Parathyroid adenoma (tissue), 2 donors: ENCODE measurements around the gene PTPRF.
A peak's percentile ranks its signal among the peaks of the same experiment; 100 is the strongest.

Source experiments
- H2AFZ ChIP-seq: fragments of 300-600 bp; sonication (generic); one replicate; pipeline ENCODE4 v1.7.0; 2017; ENCODE audit warnings: antibody characterized with exemption, mild to moderate bottlenecking
- H3K27ac ChIP-seq: fragments of 300-600 bp; sonication (generic); one replicate; pipeline ENCODE4 v1.7.0; 2017
- H3K27me3 ChIP-seq: fragments of 300-600 bp; sonication (generic); one replicate; pipeline ENCODE4 v1.7.0; 2017; ENCODE audit warnings: low read length; ENCODE audit not compliant: control insufficient read depth, insufficient read depth
- H3K36me3 ChIP-seq: fragments of 300-600 bp; sonication (generic); one replicate; pipeline ENCODE4 v1.7.0; 2017; ENCODE audit warnings: low read length; ENCODE audit not compliant: control insufficient read depth, insufficient read depth
- H3K4me1 ChIP-seq: fragments of 300-600 bp; sonication (generic); one replicate; pipeline ENCODE4 v1.7.0; 2017; ENCODE audit warnings: control low read depth
- H3K4me2 ChIP-seq: fragments of 300-600 bp; sonication (generic); one replicate; pipeline ENCODE4 v1.7.0; 2017; ENCODE audit warnings: low read length
- H3K4me3 ChIP-seq: fragments of 300-600 bp; sonication (generic); one replicate; pipeline ENCODE4 v1.7.0; 2017; ENCODE audit warnings: low read depth, low read length
- H3K79me2 ChIP-seq: fragments of 300-600 bp; sonication (generic); one replicate; pipeline ENCODE4 v1.7.0; 2017; ENCODE audit warnings: control low read depth
- H3K9ac ChIP-seq: fragments of 300-600 bp; sonication (generic); one replicate; pipeline ENCODE4 v1.7.0; 2017; ENCODE audit warnings: mild to moderate bottlenecking
- H3K9me3 ChIP-seq: fragments of 300-600 bp; sonication (generic); one replicate; pipeline ENCODE4 v1.7.0; 2017; ENCODE audit warnings: low read length; ENCODE audit not compliant: control insufficient read depth
- CTCF ChIP-seq: fragments of 300-600 bp; sonication (generic); IDR thresholded peaks from one replicate; pipeline ENCODE4 v1.7.0; 2017; ENCODE audit warnings: antibody characterized with exemption, mild to moderate bottlenecking
- donor health status: primary hyperparathyroidism.

PTPRF gene

GRCh38 chr1:43565600-43566360 is 35.1 kb downstream of the PTPRF start:
- Histone ChIP-seq H3K4me3 (peak overlapping the region; percentile 65), H3K4me2 (peak overlapping the region; percentile 97), H3K27me3 (no peaks in the 10 kb centered on the region), H3K4me1 (peaks cover 16% of the 10 kb centered on the region), H2AFZ (peak overlapping the region; percentile 54), H3K9me3 (no peaks in the 10 kb centered on the region), H3K36me3 (no peaks in the 10 kb centered on the region), H3K9ac (no peak overlapping the region), H3K27ac (no peak overlapping the region), H3K79me2 (no peaks in the 10 kb centered on the region)
- TF ChIP-seq CTCF, result no peak

- peaks cover 16% of the 10 kb centered on the region for H3K4me1 ChIP-seq
Observed at GRCh38 chr1:43566382-43567044, 35.8 kb downstream of the PTPRF start.

GRCh38 chr1:43569175-43569574 is 38.5 kb downstream of the PTPRF start:
- no peak for TF ChIP-seq CTCF
- Histone ChIP-seq H3K27me3 (no peaks in the 10 kb centered on the region), H3K79me2 (no peaks in the 10 kb centered on the region), H3K4me2 (no peak overlapping the region), H3K9ac (no peak overlapping the region), H2AFZ (no peak overlapping the region), H3K36me3 (no peaks in the 10 kb centered on the region), H3K27ac (no peak overlapping the region), H3K4me1 (peaks cover 16% of the 10 kb centered on the region), H3K9me3 (no peaks in the 10 kb centered on the region), H3K4me3 (no peak overlapping the region)

More at GRCh38 chr1:43566382-43567044, 35.8 kb downstream of the PTPRF start:
- TF ChIP-seq CTCF, result no peak
- H3K9ac ChIP-seq, result no peak overlapping the region
- H3K4me2 ChIP-seq, result peak overlapping the region; percentile 97
- H2AFZ ChIP-seq, result no peak overlapping the region
- H3K79me2 ChIP-seq, result no peaks in the 10 kb centered on the region
- H3K27ac ChIP-seq, result no peak overlapping the region
- H3K9me3 ChIP-seq, result no peaks in the 10 kb centered on the region
- H3K4me3 ChIP-seq, result no peak overlapping the region
- no peaks in the 10 kb centered on the region for H3K36me3 ChIP-seq
- no peaks in the 10 kb centered on the region for H3K27me3 ChIP-seq

GRCh38 chr1:43570277-43570676 is 39.6 kb downstream of the PTPRF start:
- Histone ChIP-seq H3K4me2 (no peak overlapping the region), H3K27ac (no peak overlapping the region), H3K9me3 (no peaks in the 10 kb centered on the region), H3K36me3 (no peaks in the 10 kb centered on the region), H2AFZ (no peak overlapping the region), H3K4me3 (no peak overlapping the region), H3K9ac (no peak overlapping the region), H3K79me2 (no peaks in the 10 kb centered on the region), H3K4me1 (peaks cover 8% of the 10 kb centered on the region), H3K27me3 (no peaks in the 10 kb centered on the region)
- TF ChIP-seq CTCF, result no peak
